Gastroesophageal sphincter (tissue), 4 donors: ENCODE data around the gene EXPH5. TPM values are rescaled to one million over a fixed set of nuclear protein-coding genes. Genes with fewer than 3 reads are reported as not detected.

ENCODE experiments used
- ATAC-seq: fragments of 150-250 bp; one replicate; pipeline ENCODE4 v1.9.1; 2016; ENCODE audit warnings: mild to moderate bottlenecking, moderate library complexity
- H3K27ac ChIP-seq, 4 donors: fragments of 200-600 bp; sonication (generic) in 3 of 4; 1 replicate in 3 of 4; 2 replicates in 1 of 4; pipeline ENCODE4 v1.5.1; 2016 to 2019
- H3K27me3 ChIP-seq: fragments of 200-600 bp; sonication (generic); one replicate; pipeline ENCODE4 v1.5.1; 2019
- H3K36me3 ChIP-seq, 2 donors: fragments of 200-600 bp; sonication (generic); one replicate each; pipeline ENCODE4 v1.5.1; 2019; ENCODE audit warnings: control low read depth in 1 of 2
- H3K4me1 ChIP-seq, 3 donors: fragments of 200-600 bp; sonication (generic); 1 replicate in 2 of 3; 2 replicates in 1 of 3; pipeline ENCODE4 v1.5.1; 2016 to 2019; ENCODE audit warnings: control low read depth in 2 of 3
- H3K4me3 ChIP-seq, 2 donors: fragments of 200-600 bp; sonication (generic); one replicate each; pipeline ENCODE4 v1.5.1; 2019; ENCODE audit warnings: mild to moderate bottlenecking in 1 of 2, moderate library complexity in 1 of 2
- H3K9me3 ChIP-seq, 3 donors: fragments of 200-600 bp; sonication (generic); one replicate each; pipeline ENCODE4 v1.5.1; 2017 to 2019; ENCODE audit warnings: control low read depth in 2 of 3
- CTCF ChIP-seq, 4 experiments: fragments of 200-600 bp in 2 of 4; fragments of 450-650 bp in 2 of 4; sonication (generic) in 1 of 4; IDR thresholded peaks; one replicate each; pipeline ENCODE4 v1.5.1; 2017 to 2019; ENCODE audit warnings: antibody characterized with exemption in 4 of 4, mild to moderate bottlenecking in 2 of 4, moderate library complexity in 2 of 4
- EP300 ChIP-seq: sonication (generic); formaldehyde crosslinking; IDR thresholded peaks from one replicate; pipeline ENCODE4 v1.6.1; 2017; ENCODE audit warnings: antibody characterized with exemption, mild to moderate bottlenecking
- POLR2A ChIP-seq, 2 donors: fragments of 450-650 bp; IDR thresholded peaks; one replicate each; pipeline ENCODE4 v1.6.1; 2017; ENCODE audit warnings: antibody characterized with exemption in 2 of 2, mild to moderate bottlenecking in 2 of 2, moderate library complexity in 1 of 2
- POLR2AphosphoS5 ChIP-seq: sonication (generic); formaldehyde crosslinking; IDR thresholded peaks from one replicate; pipeline ENCODE4 v1.6.1; 2017; ENCODE audit warnings: antibody characterized with exemption
- WGBS, 2 donors: methylation state at CpG; one replicate each; pipeline ENCODE4 v1.1.5; 2018; ENCODE audit warnings: low coverage in 1 of 2; 5-methylcytosine and 5-hydroxymethylcytosine counted together
- total RNA-seq, 4 donors: library from RNA; depleted of rRNA; stranded (reverse); fragments of >200 nt; gene quantifications; one replicate each; pipeline ENCODE4 v1.1.0, GENCODE V29; 2016

The EXPH5 gene
- total RNA-seq, 4 donors from 2014 or later = 1.1 to 4.8 (median 4.0) TPM

GRCh38 chr11:108512708-108513107, 80.9 kb downstream of the EXPH5 start:
- no peaks in the 10 kb centered on the region for H3K9me3 ChIP-seq
- WGBS, 2 donors = 89 to 94% methylated on average over 2 of the region's 2 CpGs
- H3K4me1 ChIP-seq = no peaks in the 10 kb centered on the region
- no peak for ATAC-seq
- no peak overlapping the region for H3K4me3 ChIP-seq
- peaks cover 0 to 16% of the 10 kb centered on the region in 2 donors for H3K36me3 ChIP-seq
- no peak for TF ChIP-seq POLR2AphosphoS5
- no peak for TF ChIP-seq POLR2A (IDR thresholded peaks at IDR 0.05)
- no peak for TF ChIP-seq CTCF (IDR thresholded peaks at IDR 0.05)
- no peak for TF ChIP-seq EP300
- no peak overlapping the region for H3K27ac ChIP-seq
- H3K27me3 ChIP-seq = no peaks in the 10 kb centered on the region

- ATAC-seq = no peak
- WGBS, 2 donors = 67 to 75% methylated on average over 1 of the region's 2 CpGs
Observed at GRCh38 chr11:108511851-108512474, 81.6 kb downstream of the EXPH5 start.

GRCh38 chr11:108508653-108509593, 84.6 kb downstream of the EXPH5 start:
- no peak overlapping the region for H3K27ac ChIP-seq
- peaks cover 0 to 9% of the 10 kb centered on the region in 2 donors for H3K36me3 ChIP-seq
- no peak for ATAC-seq
- H3K4me3 ChIP-seq = no peak overlapping the region
- H3K9me3 ChIP-seq = no peaks in the 10 kb centered on the region
- 53 to 66% methylated on average over 3 of the region's 3 CpGs for WGBS, 2 donors
- H3K27me3 ChIP-seq = no peaks in the 10 kb centered on the region
- no peaks in the 10 kb centered on the region for H3K4me1 ChIP-seq
- no peak for TF ChIP-seq POLR2A (IDR thresholded peaks at IDR 0.05)
- no peak for TF ChIP-seq CTCF (IDR thresholded peaks at IDR 0.05)
- no peak for TF ChIP-seq EP300
- TF ChIP-seq POLR2AphosphoS5 = no peak

More at GRCh38 chr11:108511851-108512474, 81.6 kb downstream of the EXPH5 start:
- Histone ChIP-seq H3K4me1 (no peaks in the 10 kb centered on the region), H3K4me3 (no peak overlapping the region), H3K36me3 (peaks cover 0 to 16% of the 10 kb centered on the region in 2 donors), H3K27ac (no peak overlapping the region), H3K27me3 (no peaks in the 10 kb centered on the region), H3K9me3 (no peaks in the 10 kb centered on the region)
- TF ChIP-seq POLR2A (IDR thresholded peaks at IDR 0.05) = no peak
- no peak for TF ChIP-seq CTCF (IDR thresholded peaks at IDR 0.05)
- TF ChIP-seq EP300 = no peak
- TF ChIP-seq POLR2AphosphoS5 = no peak

- H3K27me3 ChIP-seq = no peaks in the 10 kb centered on the region
- peaks cover 0 to 18% (median 0%) of the 10 kb centered on the region in 3 donors for H3K4me1 ChIP-seq
- no peaks in the 10 kb centered on the region for H3K9me3 ChIP-seq
- ATAC-seq = no peak
- H3K27ac ChIP-seq = peak overlapping the region in 1 of 4 donors; percentile 99
- TF ChIP-seq POLR2AphosphoS5 = peak; percentile 11
- no peak for TF ChIP-seq CTCF (IDR thresholded peaks at IDR 0.05)
- no peak for TF ChIP-seq EP300
- H3K36me3 ChIP-seq = no peaks in the 10 kb centered on the region
- WGBS, 2 donors = 34 to 35% methylated on average over 4 to 5 of the region's 5 CpGs
- no peak overlapping the region for H3K4me3 ChIP-seq
Observed at GRCh38 chr11:108501396-108501795, 92.2 kb downstream of the EXPH5 start.
